Mesothelial cell of epicardium (in vitro differentiated cells): ENCODE data around the gene ZNF180. TPM values are rescaled to one million over a fixed set of nuclear protein-coding genes. Genes with fewer than 3 reads are reported as not detected.

Source experiments
- DNase-seq, 2 experiments: peaks; one replicate each; pipeline ENCODE4 v3.0.0; 2021; ENCODE audit warnings: low spot score in 2 of 2; ENCODE audit not compliant: unreplicated experiment in 2 of 2
- H3K27ac Mint-ChIP-seq: 2 replicates; pipeline ENCODE4 v1.8.0; 2021; ENCODE audit warnings: mixed read lengths
- H3K27me3 Mint-ChIP-seq: 2 replicates; pipeline ENCODE4 v1.8.0; 2021; ENCODE audit warnings: low read depth, mixed read lengths
- H3K36me3 Mint-ChIP-seq: 2 replicates; pipeline ENCODE4 v1.8.0; 2021; ENCODE audit warnings: mixed read lengths
- H3K4me1 Mint-ChIP-seq: 2 replicates; pipeline ENCODE4 v1.8.0; 2021; ENCODE audit warnings: mixed read lengths
- H3K4me3 Mint-ChIP-seq: 2 replicates; pipeline ENCODE4 v1.8.0; 2021; ENCODE audit warnings: mild to moderate bottlenecking, moderate library complexity, mixed read lengths
- H3K9me3 Mint-ChIP-seq: 2 replicates; pipeline ENCODE4 v1.8.0; 2021; ENCODE audit warnings: mixed read lengths
- CTCF ChIP-seq: fragments of 200-600 bp; sonication (generic); IDR thresholded peaks from one replicate; pipeline ENCODE4 v1.5.0; 2021; ENCODE audit warnings: antibody characterized with exemption; ENCODE audit not compliant: unreplicated experiment
- total RNA-seq: library from RNA; stranded (reverse); gene quantifications from 3 replicates; pipeline ENCODE4 v1.2.1, GENCODE V29; 2021

Gene ZNF180
- total RNA-seq, 1 donor from 2014 or later: 13.1 TPM

- DNase-seq: no peak
- Mint-ChIP-seq H3K9me3 (peaks cover 8% of the 10 kb centered on the region), H3K36me3 (no peaks in the 10 kb centered on the region), H3K27me3 (peaks cover 16% of the 10 kb centered on the region), H3K4me1 (no peaks in the 10 kb centered on the region), H3K4me3 (no peak within 1 kb of the TSS), H3K27ac (no peak within 1 kb of the TSS)
- no peak for TF ChIP-seq CTCF
Observed at GRCh38 chr19:44529536-44529935, 29.2 kb upstream of the ZNF180 start, which contains the start of gene CEACAM20. Gene CEACAM20, minus strand, starts transcription at chr19:44529675. Its CDS starts 166 bp downstream, at chr19:44529509.

- TF ChIP-seq CTCF: no peak
- peaks cover 10% of the 10 kb centered on the region for H3K27me3 Mint-ChIP-seq
- no peak for DNase-seq
- no peaks in the 10 kb centered on the region for H3K4me1 Mint-ChIP-seq
- H3K27ac Mint-ChIP-seq: no peak overlapping the region
- no peak overlapping the region for H3K4me3 Mint-ChIP-seq
- H3K9me3 Mint-ChIP-seq: peaks cover 8% of the 10 kb centered on the region
- H3K36me3 Mint-ChIP-seq: no peaks in the 10 kb centered on the region
Observed at GRCh38 chr19:44527554-44527953, 27.2 kb upstream of the ZNF180 start.

GRCh38 chr19:44525721-44526430 is 25.6 kb upstream of the ZNF180 start:
- H3K36me3 Mint-ChIP-seq: no peaks in the 10 kb centered on the region
- H3K27ac Mint-ChIP-seq: no peak overlapping the region
- TF ChIP-seq CTCF: no peak
- H3K4me3 Mint-ChIP-seq: no peak overlapping the region
- no peaks in the 10 kb centered on the region for H3K4me1 Mint-ChIP-seq
- H3K27me3 Mint-ChIP-seq: peaks cover 10% of the 10 kb centered on the region
- no peak for DNase-seq
- H3K9me3 Mint-ChIP-seq: peaks cover 8% of the 10 kb centered on the region

- H3K4me3 Mint-ChIP-seq: no peak overlapping the region
- DNase-seq: no peak
- H3K9me3 Mint-ChIP-seq: peaks cover 5% of the 10 kb centered on the region
- H3K27ac Mint-ChIP-seq: no peak overlapping the region
- H3K27me3 Mint-ChIP-seq: no peaks in the 10 kb centered on the region
- no peaks in the 10 kb centered on the region for H3K36me3 Mint-ChIP-seq
- TF ChIP-seq CTCF: no peak
- H3K4me1 Mint-ChIP-seq: no peaks in the 10 kb centered on the region
Observed at GRCh38 chr19:44521370-44521769, 21.0 kb upstream of the ZNF180 start.

GRCh38 chr19:44517146-44517545 is 16.8 kb upstream of the ZNF180 start:
- Mint-ChIP-seq H3K27me3 (no peaks in the 10 kb centered on the region), H3K4me3 (no peak overlapping the region), H3K27ac (no peak overlapping the region), H3K36me3 (no peaks in the 10 kb centered on the region), H3K4me1 (no peaks in the 10 kb centered on the region), H3K9me3 (peaks cover 13% of the 10 kb centered on the region)
- TF ChIP-seq CTCF: no peak
- no peak for DNase-seq
